Stimulated activated CD4-positive, alpha-beta T cell treated with anti-CD3 and anti-CD28 coated beads, Interleukin-1b, Interleukin-23, amount 100 ng/mL, for 24 hours (primary cell): Measurements from ENCODE around the gene RBM3.
A peak's percentile ranks its signal among the peaks of the same experiment; 100 is the strongest.

Source experiments
- DNase-seq, 4 experiments: peaks; one replicate each; pipeline ENCODE4 v3.0.0-alpha.2; 2020; ENCODE audit warnings: low read depth in 4 of 4, low spot score in 1 of 4

The RBM3 gene

GRCh38 chrX:48576108-48576507 is 1.8 kb downstream of the RBM3 start:
- DNase-seq = no peak

- DNase-seq = no peak
Measured at GRCh38 chrX:48578661-48579128, 4.4 kb downstream of the RBM3 start.

- DNase-seq = no peak
Measured at GRCh38 chrX:48579259-48579658, 5.0 kb downstream of the RBM3 start.

GRCh38 chrX:48580662-48581061 is 6.4 kb downstream of the RBM3 start:
- no peak for DNase-seq

GRCh38 chrX:48584698-48585097 is 10.4 kb downstream of the RBM3 start:
- no peak for DNase-seq

GRCh38 chrX:48589482-48590162 is 15.3 kb downstream of the RBM3 start:
- no peak for DNase-seq

GRCh38 chrX:48590203-48591103 is 16.2 kb downstream of the RBM3 start:
- DNase-seq = no peak

- DNase-seq = no peak
Measured at GRCh38 chrX:48591255-48591791, 17.0 kb downstream of the RBM3 start.

GRCh38 chrX:48592971-48593370 is 18.7 kb downstream of the RBM3 start:
- DNase-seq = no peak

- DNase-seq = no peak
Measured at GRCh38 chrX:48595929-48596328, 21.6 kb downstream of the RBM3 start.

- peak; percentile 63 to 83 (median 76) for DNase-seq
Measured at GRCh38 chrX:48597353-48598264, 23.3 kb downstream of the RBM3 start, which contains the start of gene WDR13. WDR13 (plus strand) TSS chrX:48597492; CDS start chrX:48597997, 505 bp downstream.

- DNase-seq = no peak
Measured at GRCh38 chrX:48598614-48599013, 24.3 kb downstream of the RBM3 start.

- DNase-seq = no peak
Measured at GRCh38 chrX:48599341-48599740, 25.1 kb downstream of the RBM3 start.

GRCh38 chrX:48600226-48600625 is 25.9 kb downstream of the RBM3 start:
- no peak for DNase-seq

GRCh38 chrX:48601741-48602394 is 27.6 kb downstream of the RBM3 start:
- no peak for DNase-seq

- no peak for DNase-seq
Measured at GRCh38 chrX:48604701-48605100, 30.4 kb downstream of the RBM3 start.

GRCh38 chrX:48606091-48606490 is 31.8 kb downstream of the RBM3 start:
- no peak for DNase-seq

- DNase-seq = no peak
Measured at GRCh38 chrX:48611703-48612102, 37.4 kb downstream of the RBM3 start.

GRCh38 chrX:48613502-48614160 is 39.3 kb downstream of the RBM3 start:
- DNase-seq = no peak

- DNase-seq = no peak
Measured at GRCh38 chrX:48616576-48616975, 42.3 kb downstream of the RBM3 start.
